NCI-H2171 treated with DMSO at 0.1 percent for 48 hours (cell line): Measurements from ENCODE around the gene PRRT1B.

Experiments
- DNase-seq: peaks from one replicate; lab custom pipeline; 2025; lab: John Stamatoyannopoulos, UW

PRRT1B gene

DNA sequence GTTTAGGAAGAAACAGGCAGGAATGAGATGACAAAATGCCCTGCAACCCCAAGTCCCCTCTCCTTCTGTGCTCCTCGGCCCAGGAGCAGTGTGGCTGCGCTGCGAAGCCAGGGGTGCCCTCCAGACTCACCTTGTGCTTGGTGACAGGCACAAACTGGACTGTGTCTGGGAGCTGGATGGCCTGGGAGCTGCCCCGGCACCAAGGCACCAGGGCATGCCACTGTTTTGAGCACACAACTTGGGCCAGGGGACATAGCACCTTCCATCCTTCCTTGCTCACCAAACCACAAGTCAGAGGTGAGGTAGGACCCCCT lies 51.1 kb downstream of the PRRT1B start:
- no peak for DNase-seq

DNA sequence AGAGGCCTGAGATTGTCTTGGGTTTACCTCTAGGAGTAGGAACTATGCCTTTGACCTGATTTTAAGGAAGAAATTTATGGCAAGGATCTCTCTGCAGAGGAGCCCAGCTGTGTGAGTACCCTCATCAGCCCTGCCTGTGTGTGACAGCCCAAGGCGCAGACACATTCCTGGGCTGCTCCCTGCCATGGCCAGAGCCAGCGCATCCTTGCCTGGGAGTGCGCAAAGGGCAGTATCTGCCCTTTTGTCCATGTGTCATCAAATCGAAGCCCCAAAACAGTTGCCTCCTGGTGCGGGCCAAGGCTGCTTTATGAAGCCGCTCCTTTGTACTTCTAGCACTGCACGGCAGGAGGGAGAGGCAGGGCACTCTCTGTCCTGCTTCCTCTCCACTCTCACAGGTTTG lies 51.9 kb downstream of the PRRT1B start:
- DNase-seq: no peak

DNA sequence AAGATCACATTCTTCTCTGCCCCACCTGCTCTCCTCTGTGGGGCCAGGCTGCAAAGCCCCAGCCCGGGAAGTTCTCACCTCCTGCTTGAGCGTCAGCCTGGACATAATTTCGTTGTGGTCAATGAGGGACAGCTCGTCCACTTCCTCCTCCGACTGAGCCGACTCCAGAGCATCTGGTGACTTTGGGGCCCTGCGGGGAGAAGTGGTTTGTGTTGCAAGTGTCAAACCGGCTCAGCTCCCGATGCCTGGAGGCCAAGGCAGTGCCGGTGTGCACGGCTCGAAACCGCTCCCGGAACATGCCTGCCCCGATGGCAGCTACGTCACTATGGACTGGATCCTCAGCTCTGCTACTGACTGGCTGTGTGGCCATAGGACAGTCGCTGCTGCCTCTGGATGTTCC lies 52.8 kb downstream of the PRRT1B start:
- no peak for DNase-seq

DNA sequence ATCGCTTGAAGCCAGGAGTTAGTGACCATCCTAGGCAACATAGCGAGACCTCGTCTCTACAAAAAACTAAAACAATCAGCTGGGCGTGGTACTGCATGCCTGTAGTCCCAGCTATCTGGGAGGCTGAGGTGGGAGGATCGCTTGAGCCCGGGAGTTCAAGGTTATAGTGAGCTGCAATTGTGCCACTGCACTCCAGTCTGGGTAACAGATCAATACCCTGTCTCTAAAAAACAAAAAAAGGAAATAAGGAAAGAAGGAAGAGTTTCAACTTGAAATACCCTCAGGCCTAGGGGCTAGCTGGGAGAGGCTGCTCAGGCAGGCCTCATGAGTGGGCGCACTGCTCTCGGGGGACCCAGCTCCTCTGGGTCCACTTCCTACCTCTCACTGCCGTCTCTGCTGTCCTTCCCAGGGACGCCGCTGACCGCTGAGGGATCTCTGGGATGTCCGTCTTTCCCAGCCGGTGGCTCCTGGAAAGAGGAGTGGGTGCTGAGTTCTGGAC lies 56.4 kb downstream of the PRRT1B start:
- DNase-seq: no peak

DNA sequence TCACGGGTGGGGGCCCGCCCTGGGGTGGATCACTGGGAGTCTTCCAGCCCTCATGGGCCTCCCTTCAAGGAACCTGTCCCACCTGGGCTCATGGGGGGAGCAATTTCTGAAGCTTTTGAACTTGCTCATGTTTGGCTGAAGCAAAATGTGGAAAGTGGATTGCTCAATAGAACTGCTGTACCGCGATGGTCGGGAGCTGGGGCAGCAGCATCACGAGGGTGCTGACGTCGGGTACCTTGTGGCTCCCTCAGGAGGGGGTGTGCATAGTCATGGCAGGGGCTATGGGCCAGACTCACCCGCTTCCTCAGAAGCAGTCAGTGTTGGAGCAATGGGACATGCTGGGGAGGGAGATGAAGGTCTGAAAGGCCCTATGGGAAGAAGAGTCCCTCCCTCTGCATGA lies 57.9 kb downstream of the PRRT1B start:
- DNase-seq: no peak

DNA sequence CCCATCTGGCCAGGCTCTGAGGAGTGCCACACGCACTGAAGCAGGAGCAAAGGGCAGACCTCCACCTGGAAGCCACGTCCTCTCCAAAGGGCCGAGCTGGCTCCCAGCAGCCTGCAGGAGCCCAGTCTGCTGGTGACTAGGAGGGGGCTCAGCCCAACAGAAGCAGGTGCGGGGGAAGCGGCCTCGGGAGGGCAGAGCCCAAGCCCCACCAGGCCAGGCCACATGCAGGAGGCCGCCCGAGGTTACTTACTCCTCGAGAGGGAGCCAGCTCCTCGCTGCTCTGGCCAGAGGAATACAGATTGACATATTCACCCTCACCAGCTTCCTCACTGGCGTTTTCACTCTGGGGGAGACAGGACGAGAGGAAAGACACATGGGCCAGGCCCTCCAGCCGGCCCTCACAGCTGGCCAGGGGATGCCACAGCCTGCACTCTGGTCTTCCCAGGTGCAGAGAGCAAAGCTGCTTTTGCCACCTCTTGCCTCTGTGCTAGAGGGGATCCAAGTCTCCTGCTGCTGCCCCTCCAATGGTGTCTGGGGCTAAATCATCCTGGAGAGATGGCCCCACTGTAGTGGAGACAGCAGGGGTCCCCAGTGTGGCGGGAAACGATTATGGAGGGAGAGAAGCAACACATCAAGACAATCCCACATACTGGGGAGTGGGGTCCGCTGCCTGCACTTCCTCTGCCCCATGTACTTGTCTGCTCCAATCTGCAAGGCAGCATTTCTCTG lies 58.6 kb downstream of the PRRT1B start:
- DNase-seq: no peak

DNA sequence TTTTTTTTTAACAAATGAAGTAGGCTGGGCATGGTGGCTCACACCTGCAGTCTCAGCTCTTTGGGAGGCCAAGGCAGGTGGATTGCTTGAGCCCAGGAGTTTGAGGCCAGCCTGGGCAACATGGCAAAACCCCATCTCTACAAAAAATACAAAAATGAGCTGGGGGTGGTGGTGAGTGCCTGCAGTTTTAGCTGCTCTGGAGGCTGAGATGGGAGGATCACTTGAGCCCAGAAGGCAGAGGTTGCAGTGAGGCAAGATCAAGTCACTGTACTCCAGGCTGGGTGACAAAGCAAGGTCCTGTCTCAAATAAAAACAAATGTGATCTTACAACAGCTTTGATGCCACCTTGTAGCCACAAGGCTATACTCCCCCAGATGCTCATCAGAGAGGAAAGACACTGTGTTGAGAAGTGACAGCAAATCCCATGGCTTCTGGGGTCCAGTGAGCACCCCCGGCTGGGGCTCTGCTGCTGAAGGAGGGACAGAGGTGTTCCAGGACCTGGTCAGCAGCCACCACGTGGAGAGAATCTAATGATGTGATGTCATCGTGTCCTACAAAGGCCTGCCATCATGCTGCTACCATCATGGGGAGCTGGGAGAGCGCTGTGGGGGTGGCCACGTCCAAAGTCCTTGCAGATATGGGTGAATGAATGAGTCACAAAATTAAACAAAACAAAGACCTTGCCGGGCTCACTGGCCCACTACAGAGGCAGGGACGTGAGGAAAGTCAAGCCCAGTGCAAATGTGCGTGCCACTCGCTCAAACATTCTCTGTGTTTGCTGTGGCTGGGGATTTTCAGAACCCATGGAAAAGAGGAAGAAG lies 60.7 kb downstream of the PRRT1B start:
- DNase-seq: no peak

DNA sequence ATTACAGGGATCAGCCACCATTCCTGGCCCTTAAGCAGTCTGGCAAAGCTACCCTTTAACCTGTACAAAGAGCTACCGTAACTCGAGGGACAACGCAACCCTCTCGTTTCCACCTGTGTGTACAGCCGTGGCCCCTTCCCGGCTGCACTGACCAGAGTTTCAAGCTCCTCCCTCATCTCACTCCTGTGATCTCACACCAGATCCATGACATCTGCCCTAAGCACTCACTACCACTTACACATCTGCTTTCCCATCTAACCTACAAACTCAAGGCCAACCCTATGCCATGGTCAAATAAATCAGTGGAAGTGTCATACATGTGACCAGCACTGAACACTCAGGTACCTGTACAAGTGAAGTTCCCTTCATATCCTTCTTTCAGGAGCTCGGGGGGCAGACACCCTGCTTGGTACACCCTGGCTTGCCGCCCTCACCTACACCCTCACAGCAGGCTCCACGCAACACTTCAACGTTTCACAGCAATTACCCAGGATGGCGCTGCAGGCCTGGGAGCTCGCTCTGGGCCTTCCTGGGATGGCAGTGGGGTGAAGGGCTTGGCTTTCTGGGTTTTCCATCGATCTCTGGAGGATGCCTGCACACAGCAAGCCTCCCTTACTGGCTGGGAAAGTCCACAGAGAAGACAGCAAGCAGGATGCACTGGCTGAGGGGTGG lies 61.7 kb downstream of the PRRT1B start:
- DNase-seq: no peak

DNA sequence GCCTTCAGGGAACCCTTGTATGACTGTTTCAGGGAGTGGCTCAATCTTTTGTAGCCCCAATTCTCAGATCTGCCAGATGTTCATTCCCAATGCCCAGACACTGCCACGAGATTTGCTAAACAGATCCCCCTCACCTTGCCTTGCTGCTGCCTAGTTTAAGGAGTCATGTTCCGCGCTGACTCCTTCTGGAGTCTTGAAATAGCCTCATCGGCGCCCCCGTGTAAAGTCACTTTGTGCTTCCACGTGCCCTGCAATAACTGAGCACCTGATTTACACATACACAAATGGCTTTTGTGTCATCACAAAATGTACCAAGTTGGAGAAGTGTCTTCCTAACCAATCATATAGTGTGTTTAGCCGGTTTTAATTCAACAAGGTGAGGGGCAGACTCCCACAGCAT lies 62.3 kb downstream of the PRRT1B start:
- DNase-seq: no peak

DNA sequence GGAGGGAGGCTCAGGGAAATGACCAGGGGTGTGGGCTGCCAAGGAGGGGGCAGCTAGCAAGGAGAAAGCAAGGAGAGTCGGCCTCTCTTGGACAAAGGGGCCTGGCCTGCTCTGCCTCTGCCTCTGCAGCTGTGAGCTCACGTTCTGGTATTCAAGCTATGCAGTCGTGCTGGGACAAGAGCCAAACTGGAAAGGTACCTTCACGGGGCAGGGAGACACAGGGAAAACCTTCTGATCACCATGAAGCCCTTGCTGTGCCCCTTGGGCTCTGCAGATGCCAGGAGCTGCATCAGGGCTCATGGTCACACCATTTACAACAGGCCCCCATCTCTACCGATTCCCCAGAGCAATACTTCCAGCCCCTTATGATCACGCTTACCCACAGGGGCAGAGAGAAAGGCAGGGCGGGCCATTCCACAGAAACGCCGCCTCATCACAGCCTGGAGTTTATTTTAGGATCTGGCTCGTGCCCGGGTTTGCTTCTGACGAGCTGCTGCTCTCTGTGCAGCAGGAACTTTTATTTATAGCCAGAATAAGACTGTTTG lies 63.2 kb downstream of the PRRT1B start:
- DNase-seq: no peak
